HG02763 (cell line): ENCODE data around the gene GPR35.
"Not testable (repeated sequence)": the region's sequence is repeated elsewhere in the genome, so short reads cannot be mapped to it uniquely, and the experiment has no call there.

ENCODE experiments used
- ATAC-seq: cut with Tn5 transposase; IDR thresholded peaks from one replicate; pipeline ENCODE4 v1.9.1; 2021; ENCODE audit warnings: mild to moderate bottlenecking, moderate library complexity; ENCODE audit not compliant: unreplicated experiment

Gene GPR35

DNA sequence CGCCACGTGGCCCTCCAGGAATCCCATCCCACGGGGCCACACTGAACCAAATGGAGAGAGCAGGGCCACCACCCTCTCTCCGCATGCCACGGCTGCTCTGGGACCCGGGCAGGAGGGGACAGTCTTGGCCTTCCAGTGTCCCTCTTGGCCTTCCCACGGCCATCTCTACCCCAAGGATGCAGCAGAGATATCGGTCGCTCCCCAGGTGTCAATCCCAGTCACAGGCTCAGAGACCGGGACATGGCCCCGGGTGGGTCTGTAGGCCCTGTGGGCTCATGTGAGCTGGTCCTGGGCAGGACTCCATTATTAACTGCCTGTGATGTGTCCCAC is 23.5 kb upstream of the GPR35 start:
- no peak for ATAC-seq

DNA sequence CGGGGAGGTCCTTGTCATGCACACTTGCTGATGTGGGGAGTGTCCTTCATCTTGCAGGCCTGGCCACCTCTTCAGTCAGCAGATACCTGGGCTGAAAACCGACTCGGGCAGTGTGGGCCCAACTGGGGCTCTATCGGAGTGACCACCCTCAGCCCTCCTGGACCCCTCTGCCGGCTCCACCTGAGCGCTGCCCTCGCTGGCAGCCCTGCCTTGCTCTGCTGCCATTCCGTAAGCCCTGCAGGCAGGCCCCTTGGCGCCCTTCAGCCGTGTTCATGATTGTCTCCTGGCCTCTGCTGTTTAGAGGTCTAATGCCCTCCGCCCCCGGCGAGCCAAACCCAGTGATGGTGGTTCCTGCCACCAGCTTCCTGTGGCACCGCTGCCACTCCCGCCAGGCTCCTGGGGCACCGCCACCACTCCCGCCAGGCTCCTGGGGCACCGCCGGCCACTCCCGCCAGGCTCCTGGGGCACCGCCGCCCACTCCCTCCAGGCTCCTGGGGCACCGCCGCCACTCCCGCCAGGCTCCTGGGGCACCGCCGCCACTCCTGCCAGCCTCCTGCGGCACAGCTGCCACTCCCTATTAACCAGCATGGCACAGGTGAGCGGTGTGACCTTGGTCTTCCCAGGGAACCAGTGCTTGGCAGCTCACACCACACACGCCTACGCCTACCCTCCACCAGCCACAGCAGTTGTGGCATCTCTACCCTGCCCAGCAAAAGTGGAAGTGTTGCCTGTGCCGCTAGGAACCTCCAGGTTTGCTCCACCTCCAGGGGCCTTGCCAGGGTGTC is 22.8 kb upstream of the GPR35 start:
- ATAC-seq: no peak

DNA sequence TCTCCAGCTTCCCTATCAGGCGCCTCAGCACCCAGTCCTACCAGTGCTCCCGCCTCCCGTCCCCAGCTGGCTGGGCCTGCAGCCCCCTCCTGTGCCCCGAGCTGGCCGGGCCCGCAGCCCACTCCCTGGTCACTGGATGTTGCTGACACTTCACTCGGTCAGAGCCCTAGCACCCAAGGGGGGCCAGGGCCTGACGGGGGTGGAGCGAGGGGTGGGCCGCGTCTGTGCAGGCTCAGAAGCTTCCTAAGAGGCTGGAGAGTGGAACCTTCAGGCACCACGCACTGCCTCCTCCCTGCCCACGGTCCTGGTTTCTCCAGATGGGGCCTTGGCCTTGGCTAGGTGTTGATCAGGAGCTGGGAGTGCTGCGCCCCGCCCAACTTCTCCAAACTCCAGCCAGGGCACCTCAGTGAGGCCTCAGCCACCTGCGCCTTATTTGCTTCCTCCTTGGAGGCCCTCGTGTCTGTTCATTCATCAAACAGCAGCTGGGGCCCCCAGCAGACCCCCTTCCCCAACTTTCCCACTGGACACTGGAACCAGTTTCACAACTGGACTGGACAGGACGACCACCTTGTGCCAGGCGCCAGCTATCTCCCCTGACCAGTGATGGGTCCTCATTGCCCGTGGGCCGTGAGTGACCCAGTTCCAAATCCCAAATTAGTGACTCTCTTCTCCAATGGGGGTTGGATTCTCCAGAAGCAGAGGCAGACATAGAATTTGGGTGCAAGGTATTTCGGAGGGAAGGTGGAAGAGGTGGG is 22.0 kb upstream of the GPR35 start:
- ATAC-seq: no peak

DNA sequence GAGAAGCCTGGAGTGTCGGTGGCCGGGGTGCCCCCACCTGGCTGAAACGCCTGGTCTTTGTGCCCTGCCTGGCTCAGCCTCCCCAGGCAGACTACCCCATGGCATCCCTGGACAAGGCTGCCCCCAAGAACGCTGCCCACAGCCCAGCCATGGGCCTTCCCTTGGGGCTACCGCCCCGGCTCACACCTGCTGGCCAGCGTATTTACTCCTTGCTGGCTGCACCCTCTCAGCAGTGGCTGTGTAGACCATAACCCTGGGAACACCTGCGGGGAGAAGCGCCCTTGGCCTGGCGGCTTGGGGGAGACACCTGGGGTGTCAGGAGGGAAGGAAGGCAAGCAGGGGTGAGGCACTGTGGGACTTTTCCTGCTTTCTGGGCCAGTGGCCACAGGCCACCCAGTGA is 21.4 kb upstream of the GPR35 start:
- ATAC-seq: no peak

DNA sequence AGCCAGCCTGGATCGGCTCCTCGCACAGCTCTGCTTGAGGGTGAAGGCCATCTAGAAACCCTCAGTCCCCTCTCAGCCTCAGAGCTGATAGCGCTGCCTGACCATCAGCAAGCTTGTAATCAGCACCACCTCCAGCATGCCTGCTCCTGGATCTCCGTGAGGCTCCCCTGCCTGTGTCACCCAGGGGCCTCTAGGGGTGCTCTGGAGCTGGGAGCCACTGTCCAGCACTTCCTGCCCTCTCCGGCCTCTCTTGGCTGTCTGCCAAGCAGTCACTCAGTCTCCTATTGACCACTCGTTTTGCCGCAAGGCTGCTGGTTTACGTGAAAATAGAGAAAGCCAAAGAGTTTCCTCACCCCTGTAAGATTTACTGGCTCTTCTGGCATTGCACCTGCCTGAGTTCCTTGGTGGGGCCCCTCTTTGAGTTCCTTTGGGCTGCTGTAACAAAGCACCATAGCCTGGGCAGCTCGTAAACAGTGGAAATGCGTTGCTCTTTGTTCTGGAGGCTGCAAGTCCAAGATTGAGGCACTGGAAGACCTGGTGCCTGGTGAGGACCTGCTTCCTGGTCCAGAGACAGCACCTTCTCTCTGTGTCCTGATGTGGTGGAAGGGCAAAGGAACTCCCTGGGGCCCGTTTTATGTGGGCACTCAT is 20.9 kb upstream of the GPR35 start:
- ATAC-seq: no peak

DNA sequence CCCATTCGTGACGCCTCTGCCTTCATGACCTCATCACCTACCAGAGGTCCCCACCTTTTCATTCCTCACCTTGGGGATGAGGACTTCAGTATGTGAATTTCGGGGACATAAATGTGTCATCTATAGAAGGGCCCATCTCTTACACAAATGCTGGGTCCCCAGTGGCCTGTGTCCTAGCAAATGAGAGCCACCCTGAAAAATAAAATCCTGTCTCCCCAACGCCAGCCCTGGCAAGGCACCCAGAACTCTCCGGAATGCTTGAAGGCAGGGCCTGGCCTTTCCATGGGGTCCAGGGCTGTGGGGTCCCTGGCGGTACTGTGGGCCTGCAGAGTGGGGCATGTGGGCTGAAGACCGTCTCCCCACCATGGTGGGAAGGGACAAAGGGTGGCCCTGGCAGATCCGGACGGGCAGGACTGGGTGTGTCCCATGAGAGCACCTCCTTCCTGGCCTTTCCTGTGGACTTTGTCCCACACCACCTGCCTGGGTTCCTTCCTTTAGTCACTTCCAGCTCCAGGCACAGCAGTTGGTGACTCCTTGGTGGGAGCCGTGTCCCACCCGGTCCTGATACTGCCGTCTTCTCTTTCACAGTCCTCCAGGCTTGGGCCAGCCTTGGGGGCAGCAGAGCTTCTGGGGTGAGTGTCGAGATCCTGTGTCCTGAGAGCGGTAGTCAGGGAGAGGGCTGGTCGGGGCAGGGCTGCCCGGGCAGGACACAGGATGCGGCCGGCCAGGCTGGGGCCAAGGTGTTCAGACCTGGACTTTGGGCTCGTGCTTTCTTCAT is 20.2 kb upstream of the GPR35 start:
- ATAC-seq: no peak

DNA sequence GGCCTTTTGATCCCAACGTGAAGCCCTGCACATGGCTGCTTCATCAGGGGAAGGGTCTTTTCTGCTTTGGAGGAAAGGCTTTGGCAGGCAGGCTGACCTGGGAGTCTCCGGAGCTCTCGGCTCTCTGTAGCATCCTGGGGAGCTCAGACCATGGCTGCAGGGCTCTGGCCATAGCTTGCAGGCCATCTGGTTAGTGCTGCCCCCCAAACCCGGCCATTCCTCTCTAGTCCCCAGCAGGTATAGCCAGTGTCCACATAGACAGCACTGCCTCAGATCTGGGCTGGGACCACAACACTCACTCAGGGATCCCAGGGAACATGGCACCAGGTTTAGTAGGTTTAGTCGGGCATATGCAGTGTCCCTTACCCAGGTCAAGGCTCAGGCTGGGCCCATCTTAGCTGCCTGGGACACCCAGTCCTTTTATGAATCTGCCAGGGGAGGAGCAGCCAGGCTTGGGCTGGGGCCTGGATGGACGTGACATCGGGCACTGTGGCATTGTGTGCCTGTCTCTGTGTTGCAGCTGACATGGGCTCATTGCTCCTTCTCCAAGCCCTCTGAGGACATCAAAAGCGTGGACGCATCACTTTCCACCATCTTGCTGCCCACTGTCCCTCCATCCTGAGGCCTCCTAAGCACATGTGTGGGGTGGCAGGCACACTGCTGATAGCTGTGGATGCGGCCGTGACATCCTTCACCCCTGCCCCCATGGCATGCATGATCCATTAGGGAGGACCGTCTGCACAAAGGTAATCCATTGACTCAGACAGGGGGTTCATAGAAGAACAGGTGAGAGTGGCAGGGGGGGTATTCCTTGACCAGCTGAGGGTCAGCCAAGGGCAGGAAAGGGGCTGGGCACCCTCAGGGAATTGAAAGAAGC is 19.2 kb upstream of the GPR35 start:
- no peak for ATAC-seq

DNA sequence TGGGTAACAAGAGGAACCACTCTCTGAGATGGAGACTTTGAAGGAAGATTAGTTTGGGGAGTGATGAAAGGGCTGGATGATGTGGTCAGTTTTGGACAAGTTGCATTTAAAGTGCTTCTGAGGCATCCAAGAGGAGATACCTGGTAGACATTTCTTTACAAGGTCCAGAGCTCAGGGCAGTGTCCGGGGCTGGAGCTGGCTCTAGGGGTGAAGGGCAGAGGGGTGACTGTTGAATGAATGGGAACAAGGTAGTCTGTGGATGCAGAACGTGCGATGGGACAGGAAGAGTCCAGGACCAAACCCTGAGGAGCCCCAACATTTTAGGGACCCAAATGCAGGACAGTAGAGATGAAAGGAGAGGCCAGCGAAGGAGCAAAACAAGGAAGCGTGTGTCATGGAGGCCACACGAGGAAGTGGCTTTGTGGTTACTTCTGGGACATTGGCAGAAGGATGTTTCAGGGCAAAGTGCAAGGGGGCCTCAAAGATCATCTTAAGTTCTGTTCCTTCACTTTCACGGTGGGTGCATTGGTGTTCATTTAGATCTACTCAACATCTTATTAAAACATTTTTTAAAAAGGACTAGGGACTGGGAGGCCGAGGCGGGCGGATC is 13.6 kb upstream of the GPR35 start:
- no peak for ATAC-seq

DNA sequence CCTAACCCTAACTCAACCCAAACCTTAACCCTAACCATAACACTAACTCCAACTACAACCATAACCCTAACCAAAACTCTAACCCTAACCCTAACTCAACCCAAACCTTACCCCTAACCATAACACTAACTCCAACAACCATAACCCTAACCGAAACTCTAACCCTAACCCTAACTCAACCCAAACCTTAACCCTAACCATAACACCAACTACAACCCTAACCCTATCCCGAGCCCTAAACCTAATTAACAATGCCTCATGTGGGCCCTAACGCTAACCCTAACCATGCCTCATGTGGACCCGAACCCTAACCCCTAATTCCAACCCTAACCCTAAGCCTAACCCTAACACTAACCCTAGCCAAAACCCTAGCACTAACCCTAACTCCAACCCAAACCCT is 11.5 kb upstream of the GPR35 start:
- ATAC-seq: no peak

DNA sequence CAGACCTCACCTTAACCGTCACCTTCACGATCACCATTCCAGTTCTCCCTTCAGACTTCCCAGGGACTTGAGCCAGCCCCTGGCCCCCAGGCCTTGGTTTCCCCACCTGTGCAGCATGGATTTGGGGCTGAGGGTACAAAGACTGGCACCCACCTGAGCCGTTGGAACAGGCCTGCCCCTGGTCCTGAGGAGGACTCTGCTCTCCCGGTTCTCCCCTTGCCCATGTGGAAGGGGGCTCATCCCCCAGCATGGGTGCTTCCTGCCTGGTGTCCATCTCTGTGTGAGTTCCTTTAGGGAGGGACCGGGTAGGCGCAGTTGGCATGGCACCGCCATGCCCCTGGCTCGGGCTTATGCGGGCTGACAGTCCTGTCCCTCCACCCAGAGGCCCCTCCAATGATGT is 10.9 kb upstream of the GPR35 start:
- no peak for ATAC-seq

DNA sequence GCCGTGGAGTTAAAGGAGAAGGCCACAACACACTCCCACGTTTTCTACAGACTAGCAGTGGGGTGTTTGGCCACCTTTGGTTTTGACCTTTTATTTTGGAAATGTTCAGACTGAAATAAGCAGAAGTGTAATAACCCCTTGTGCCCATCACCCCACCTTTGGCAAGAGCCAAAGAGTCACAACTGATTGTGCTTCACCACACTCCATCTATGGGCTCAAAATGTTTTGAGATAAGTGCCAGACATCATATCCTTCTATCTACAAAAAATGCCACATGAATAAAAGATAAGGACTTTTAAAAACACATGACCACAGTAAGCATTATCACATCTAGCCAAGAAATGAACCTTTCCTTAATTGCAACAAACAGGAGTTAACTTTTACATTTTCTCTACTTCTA is 9.9 kb upstream of the GPR35 start:
- ATAC-seq: no peak

DNA sequence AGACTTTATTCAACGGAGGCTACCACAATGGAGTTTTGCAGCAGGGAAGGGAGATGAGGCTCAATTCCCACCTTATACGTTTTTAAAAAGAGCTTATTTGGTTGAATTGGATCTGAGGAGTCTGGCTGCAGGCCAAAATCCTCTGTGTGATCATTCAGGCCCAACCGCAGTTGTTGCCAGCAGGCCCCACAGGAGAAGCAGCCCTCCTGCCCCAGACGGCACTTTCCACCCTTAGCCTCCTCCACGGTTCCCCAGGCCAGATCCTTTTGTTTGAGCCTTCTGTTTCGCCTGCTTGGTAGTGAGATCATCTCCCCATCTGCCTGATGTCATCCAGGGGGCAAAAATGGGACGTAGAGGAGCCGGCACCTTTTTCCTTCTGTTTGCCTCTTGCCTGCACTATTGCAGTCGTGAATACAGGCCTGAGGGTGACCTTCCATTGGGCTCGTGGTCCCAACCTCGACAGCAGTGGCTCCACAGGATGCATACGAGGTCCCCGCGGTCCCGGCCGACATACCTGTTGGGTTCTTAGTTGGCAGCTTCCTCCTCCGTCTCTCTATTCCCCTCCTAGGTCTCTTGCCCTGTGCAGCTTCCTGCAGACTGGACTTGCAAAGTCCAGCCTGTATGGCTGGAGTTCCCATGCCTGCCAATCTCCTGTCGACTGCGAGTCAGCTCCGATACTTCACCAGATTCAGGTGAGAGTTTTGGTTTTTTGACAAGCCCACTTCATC is 9.3 kb upstream of the GPR35 start:
- no peak for ATAC-seq

DNA sequence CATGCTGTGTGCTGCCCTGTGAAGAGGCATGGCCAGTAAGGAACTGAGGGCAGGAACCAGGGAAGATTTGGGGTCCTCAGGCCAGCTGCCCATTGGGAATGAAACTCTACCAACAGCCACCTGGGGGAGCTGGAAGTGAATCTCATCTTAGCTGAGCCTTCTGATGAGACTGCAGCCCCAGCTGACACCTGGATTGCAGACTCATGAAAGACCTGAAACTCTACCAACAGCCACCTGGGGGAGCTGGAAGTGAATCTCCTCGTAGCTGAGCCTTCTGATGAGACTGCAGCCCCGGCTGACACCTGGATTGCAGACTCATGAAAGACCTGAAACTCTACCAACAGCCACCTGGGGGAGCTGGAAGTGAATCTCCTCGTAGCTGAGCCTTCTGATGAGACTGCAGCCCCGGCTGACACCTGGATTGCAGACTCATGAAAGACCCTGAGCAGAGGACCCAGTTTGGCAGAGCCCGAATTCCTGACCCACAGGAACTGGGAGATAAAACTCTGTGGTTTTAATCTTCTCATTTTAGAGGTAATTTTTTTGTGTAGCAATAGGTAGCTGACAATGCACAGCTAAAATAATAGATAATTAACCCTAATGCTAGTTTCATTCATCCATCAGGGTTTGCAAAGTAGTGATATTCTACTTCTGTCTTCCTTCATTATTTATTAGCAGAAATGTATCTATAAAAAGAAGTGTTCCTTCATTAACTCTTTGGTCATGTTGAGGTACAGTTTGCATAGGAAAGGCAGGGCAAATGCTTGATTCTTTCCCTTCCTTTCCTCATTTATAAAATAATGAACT is 8.2 kb upstream of the GPR35 start:
- not testable (repeated sequence) for ATAC-seq

DNA sequence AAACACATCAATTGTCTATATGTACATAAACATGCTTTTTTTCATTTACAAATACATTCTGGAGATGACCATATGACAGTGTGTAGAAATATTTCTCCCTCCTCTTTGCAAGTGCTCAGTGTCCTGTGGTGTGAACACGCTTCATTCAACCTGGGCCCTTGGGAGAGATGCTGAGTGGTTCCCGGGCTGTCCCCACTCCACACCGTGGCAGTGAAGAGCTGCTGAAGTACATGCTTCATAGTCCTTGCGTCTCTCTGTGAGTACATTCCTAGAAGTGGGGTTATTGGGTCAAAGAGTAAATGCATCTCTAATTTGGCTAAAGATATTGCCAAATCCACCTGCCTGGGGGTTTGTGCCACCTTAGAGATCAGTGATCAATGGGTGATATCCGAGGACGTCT is 6.5 kb upstream of the GPR35 start:
- no peak for ATAC-seq

DNA sequence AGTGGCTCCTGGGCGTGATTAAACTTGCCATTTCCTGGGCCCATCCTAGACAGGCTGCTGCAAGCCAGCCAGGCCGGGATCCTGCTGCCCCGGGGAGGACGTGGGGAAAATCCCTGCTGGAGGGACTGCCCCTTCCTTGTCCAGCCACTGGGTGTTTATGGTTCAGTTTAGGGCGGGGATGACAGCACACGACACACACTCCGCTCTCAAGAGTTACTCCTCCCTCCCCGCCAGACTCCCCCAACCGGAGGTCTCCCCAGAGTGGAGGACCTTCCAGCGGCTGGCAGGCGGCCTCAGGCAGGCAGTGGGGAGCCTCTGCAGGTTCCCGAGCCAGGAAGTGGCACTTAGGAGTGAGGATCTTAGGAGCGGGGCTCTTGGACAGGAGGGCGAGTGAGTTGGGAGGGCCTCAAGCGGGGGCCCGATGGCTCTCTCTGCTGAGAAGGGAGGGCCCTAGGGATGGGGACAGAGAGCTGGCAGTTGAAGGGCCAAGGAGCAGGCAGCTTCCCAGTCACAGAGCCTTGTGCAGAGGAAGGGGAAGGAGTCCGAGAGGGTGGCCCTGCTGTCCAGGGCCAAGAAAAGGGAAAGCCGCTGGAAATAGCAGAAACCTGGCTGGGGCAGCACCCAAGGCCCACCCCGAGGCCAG is 5.7 kb upstream of the GPR35 start:
- no peak for ATAC-seq

DNA sequence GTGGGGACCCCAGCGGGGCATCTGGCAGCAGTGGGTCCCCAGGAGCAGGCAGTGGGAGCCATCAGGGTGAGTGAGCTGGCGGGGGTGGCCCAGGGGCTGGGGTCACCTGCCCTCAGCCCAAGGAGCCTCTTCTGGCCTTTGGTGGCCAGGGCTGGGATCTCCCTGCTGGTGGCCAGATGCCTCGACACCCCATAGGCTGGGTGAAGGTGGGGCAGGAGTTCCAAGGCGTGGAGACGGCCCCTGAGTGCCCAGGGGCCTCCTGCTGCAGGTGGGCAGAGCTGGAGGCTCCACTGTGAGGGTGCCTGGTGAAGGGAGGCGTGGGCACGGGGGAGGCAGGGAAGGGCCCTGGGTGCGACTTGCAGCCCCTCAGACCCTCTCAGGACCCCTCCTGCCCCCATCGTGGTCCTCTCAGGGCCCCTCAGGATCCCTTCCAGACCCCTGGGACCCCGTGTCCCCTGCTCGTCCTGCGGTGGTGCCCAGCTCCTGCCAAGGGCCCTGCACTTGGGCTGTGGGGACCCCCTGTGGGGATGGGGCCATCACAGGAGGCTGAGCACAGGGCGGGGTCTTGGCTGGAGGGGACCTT is 5.0 kb upstream of the GPR35 start:
- ATAC-seq: no peak

DNA sequence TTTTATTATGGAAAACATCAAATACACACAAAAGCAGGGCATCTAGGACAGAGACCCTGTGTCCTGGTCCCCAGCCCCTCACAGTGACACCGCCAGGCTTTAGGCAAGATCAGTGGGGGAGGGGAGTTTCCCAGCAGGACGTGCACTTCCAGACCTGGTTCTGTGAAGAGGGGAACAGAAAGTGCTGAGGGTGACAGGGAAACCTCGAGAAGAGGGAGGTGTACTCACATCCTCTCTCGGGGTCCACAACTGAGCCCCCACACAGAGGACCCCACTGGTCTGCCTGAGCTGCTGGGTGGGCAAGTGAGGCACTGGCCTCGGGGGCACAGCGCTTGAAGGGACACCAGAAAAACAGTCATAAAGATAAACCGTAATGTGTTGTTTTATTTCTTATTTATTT is 4.4 kb upstream of the GPR35 start:
- ATAC-seq: no peak

DNA sequence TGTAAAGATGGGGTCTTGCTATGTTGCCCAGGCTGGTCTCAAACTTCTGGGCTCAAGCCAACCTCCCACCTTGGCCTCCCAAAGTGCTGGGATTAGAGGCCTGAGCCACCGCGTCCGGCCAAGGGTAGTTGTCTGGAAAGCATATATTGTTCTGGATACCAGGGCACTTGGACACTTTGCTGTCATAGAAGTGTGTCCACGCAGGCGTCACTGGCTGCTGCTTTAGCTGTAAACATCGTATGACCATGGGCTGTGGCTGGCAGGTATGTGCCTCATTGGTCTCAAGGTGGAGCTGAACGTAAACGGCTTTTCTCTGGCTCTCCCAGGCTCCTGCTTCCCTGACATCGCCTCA is 3.2 kb upstream of the GPR35 start:
- no peak for ATAC-seq
